Stimulated activated CD4-positive, alpha-beta T cell treated with anti-CD3 and anti-CD28 coated beads, Interleukin-2, amount 100 ng/mL, for 24 hours (primary cell): Measurements from ENCODE around the gene TENM3.
"Not testable (repeated sequence)": the region's sequence is repeated elsewhere in the genome, so short reads cannot be mapped to it uniquely, and the experiment has no call there.

ENCODE experiments used
- DNase-seq, 2 donors: peaks; one replicate each; pipeline ENCODE4 v3.0.0-alpha.2; 2020

The TENM3 gene

DNA sequence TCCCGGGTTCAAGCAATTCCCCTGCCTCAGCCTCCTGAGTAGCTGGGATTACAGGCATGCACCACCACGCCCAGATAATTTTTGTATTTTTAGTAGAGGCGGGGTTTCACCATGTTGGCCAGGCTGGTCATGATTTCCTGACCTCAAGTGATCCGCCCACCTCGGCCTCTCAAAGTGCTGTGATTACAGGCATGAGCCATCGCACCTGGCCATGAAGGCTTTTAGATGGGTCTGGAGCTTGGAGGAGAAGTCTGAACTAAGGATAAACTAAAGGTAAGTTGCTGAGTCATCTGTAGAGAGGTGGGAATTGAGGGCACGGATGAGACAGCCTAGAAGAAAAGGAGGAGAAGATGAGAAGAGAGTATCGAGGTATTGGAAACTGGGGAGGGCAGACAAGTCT, at the start of gene TENM3:
TSS of gene TENM3 (plus strand) at position 199 of the 400 bp plus-strand sequence. CDS start 80,619 bp downstream, outside the sequence.
- not testable (repeated sequence) for DNase-seq

DNA sequence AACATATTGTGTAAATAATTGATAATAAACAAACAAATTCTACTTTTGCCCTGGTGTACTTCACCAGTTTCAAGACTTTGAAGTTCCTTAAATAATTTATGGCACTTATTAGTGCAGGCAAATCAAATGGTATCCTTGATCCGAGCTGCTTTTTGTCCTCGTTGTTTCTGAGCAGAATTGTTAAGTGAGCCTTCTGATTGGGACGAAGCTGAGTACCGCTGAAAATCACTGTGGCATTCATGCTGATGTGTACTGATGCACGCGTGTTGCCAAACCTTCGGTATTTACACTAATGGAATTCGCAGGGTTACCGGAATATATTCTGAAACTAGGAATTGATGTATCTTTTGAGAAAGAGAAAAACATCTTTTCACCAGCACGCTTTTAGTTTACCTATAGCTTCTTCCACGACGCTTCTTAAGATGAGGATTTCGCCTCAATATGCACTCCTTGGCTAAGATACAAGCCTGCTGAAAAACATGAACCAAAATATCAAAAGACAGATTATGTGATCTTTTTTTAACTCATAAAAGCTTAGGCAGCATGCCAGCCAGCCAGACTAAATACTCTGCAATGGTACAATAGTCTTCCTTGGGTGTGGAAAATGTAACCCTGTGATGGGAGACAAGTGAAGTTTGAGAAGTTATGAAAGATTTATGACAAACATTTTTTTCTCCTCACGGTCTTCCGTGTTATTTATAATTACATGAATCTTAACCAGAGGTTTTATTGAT, 48.9 kb upstream of the TENM3 start:
- DNase-seq: no peak

DNA sequence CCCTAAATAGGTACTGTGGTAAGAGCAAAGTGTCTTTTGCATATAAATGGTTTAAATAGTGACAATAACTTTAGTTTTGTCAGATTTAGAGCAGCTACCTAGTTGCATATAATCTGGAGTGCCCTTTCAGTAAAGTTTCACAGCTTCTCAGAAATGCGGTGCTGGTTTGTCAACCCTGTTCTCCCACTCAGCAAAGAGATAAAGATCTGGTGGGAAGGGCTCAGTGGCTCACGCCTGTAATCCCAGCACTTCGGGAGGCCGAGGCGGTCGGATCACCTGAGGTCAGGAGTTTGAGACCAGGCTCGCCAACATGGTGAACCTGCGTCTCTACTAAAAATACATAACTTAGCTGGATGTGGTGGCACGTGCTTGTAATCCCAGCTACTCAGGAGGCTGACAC, 45.6 kb upstream of the TENM3 start:
- no peak for DNase-seq

DNA sequence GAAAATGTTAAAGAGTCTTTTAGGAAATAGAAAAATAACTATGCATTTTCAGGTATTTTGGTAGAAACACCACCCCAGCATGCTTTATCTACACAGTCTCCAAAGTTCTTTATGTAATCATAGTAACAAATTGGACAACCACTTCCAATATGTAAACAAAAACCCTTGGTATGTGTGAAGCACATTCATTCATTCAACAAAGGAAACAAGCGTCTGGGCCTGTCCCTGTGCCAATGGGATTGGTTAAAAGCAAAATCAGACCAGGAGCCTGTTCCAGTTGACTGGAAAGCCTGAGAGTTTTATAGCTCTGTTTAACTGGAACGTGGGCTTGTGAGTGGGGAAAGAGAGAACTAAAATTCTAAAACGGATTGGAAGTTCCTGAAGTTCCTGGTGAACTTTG, 41.3 kb upstream of the TENM3 start:
- no peak for DNase-seq

DNA sequence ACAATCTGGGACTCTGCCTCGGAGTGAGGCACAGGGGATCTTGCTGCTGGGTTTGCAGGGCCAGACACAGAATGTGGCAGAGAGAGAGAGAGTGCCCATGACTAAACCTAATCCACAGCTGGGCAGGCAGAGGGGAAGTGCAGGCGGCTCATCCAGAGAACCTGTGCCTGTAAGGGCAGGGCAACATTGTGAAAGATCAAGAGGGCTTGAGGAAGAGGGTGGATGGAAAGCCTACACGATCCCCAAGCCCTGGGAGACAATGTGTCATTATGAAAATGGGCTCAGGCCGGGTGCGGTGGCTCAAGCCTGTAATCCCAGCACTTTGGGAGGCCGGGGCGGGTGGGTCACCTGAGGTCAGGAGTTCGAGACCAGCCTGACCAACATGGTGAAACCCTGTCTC, 40.6 kb upstream of the TENM3 start:
- DNase-seq: no peak

DNA sequence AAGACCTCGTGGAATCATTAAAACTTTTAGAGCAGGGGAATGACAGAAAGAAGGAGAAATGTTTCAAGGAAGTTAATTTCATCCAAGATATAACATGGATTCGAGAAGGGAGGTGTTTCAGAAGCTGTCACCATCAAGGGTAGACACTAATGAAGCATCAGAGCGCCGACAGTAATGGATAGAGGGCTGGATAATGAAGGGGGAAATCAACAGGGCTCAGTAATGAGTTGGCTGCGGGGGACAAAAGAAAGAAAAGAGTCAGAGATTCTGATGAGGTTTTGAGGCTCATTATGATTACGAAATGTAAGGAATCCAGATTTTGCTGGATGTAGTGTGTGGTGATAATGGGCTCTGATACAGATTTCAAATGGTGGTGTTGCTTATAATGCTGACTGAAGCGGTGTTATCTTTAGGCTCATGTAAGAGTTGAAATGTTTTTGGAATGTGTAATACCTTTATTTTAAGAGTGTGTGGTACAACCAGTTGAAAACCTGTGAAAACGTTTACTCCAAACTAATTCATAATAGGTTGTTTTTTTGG, 39.3 kb upstream of the TENM3 start:
- no peak for DNase-seq

DNA sequence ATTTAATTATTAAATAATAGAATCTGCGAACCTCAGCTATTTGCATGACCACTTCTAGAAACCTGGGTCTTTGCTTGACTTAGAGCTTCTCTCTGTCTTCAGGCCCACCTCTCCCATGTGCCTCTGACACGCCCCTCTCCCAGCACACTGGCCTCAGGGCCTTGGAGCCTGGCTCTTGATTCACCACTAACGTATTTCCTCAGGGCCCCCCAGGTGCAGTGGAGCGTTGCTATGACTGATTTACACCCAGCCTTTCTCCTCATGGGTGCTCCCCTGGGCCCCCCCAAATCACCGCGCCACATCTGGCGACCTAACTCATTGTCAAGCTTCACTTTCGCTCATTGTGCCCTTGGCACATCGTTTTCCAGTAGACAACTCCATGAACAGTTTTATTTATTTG, 37.9 kb upstream of the TENM3 start:
- DNase-seq: no peak

DNA sequence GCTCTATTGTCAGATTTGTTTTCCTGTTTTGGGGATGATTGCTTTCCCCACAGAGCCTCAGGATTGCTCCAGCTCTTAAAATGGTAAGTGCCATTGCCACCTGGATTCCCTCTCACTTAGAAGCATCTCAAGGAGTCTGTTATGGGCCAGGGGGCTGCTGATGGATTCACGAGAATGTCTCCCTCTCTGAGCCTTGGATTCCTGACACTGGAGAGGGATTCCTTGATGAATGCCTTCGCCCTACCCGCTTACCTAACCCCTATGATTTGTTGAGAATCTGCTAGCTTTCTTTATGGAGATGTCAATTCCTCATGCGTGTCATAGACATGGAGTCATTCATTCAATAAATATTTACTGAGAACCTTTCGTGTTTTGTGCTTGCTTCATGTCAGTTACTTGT, 36.9 kb upstream of the TENM3 start:
- no peak for DNase-seq

DNA sequence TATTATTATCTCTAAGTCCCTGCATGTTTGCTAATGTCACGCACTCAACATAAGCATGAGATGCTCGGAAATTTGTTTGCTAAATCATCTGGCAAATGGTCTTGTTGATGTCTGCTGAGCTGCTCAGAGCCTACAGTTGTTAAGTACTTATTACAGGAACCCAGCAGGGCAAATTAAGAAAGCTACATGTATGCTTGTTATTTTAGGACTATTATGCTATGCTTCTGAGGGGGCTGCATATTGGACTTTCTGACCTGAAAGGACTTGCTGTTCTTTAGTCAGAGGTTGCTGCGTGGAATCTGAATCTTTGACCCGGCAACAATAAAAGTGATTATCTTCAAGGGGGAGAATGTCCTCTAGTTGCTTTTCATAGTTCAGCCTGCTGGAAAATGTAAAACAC, 36.3 kb upstream of the TENM3 start:
- DNase-seq: no peak

DNA sequence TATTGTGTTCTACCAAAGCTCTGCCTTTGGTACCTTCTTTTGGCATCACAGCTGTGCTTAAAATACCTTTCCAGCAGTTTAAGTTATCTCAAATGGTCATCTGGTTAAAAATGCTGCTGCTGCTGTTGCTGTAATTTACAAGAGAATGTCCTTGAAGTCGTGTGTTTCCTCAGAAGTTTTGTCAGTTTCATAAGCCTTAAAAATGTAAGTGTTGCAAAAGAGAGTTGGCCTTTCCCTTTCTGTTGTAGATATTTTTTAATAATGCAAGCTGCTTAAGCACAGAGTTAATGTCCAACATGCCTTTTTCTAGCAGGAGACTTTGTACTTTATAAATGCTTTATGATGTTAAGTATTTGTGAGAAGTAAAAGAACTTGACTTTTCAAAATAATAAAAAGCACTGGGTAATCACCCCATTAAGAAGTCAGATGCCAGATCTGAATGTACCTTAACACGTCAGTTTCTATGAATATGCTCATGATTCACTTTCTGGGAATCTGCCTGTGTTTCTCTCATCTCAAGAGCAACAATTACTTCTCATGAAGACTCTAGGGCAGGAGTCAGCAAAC, 35.3 kb upstream of the TENM3 start:
- DNase-seq: no peak

DNA sequence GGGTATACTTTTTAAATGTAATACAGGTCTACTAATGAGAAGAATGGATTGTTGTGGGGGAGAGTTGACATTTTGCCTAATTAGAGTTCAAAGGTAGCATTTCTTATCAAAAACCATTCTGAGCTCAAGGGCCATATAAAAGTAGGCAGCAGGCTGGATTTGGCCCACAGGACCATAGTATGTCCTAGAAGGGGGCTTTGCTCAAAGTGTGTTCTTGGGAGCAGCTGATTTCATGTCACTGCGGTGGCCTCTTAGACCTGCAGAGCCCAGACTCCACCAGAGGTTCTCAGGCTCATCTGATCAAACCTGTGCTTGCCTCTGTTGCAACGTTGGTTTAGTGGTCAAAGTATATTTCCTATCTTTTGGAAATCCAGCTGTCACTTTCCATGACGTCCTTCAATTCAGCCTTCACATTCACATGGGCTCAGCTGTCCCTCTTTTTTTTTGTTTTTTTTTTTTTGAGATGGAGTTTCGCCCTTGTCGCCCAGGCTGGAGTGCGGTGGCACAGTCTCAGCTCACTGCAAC, 34.6 kb upstream of the TENM3 start:
- no peak for DNase-seq

DNA sequence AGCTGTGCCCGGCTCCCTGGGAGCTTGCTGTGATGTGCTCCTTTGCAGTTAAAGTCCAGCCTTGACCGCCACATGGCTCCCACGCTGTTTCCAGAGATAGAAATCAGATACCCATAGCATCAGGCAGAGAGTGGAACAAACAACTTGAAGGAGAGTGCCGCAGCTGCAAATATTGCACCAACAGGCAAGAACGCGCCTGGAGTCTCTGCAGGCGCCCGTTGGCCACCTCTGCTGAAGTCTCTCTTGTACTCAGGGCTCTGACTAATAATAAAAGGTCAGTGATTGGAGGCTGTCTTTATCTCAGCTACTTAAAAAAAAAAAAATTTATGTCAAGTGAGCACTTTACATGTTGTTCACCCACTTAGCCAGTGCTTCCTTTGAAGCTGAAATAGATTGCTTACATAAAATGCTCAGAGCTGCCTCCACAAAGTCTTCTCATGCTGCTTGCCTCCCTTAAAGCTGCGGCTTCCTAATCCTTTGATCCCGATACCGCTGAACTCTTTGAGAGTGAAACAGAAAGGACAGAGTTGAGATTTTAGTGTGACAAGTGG, 30.9 kb upstream of the TENM3 start:
- no peak for DNase-seq

DNA sequence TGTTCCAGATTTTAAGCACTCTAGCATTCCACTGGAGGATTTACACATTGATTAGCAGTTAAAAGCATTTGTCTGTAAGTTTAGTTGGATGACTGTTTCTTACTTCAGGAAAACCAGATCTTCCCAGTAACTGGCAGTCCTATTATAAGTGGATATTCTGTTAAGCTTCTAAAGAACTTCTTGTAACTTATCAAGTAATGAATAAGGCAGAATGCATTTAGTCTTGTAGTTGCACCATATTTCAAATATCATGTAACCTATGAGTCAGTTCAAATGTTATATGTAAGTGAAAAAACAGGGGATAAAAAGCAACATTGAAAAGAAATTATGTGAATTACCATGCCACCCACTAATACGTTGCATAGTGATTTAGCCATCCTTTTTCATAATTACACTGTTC, 30.2 kb upstream of the TENM3 start:
- DNase-seq: no peak

DNA sequence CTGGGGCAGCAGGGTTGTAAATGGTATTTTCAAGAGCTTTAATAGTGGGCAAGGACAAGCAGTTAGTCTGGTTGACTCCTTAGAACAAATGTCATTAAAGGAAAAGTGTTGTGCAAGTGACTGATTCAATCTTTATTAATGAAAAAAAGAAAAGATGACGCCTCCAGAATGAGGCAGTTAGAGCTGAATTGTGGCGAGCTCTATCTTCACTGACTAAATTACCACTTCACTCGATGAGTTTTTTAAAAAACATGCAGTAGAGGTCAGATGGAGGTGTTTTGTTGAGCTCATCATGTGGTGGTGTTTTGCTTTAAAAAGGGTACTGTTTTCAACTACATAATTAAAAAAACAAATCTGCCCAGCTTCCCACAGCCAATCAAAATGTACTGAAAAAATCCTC, 28.1 kb upstream of the TENM3 start:
- no peak for DNase-seq

DNA sequence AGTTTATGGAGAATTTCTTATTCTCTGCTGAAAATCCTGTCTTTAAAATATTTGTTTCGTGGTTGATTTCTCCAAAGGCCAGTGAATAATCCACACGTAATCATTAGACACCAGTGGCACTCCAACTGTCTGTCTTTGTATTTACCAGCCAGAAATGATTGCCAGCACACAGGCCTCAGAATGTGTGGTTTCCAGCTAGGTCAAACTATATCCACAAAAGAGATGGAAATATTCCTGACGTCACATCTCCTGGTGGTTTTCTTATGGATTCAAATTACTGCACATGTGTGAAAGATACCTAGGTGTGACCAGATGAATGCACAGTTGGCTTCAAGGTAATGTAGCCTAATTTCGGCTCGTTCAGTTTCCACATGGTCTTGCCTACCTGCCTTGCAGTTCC, 27.2 kb upstream of the TENM3 start:
- no peak for DNase-seq

DNA sequence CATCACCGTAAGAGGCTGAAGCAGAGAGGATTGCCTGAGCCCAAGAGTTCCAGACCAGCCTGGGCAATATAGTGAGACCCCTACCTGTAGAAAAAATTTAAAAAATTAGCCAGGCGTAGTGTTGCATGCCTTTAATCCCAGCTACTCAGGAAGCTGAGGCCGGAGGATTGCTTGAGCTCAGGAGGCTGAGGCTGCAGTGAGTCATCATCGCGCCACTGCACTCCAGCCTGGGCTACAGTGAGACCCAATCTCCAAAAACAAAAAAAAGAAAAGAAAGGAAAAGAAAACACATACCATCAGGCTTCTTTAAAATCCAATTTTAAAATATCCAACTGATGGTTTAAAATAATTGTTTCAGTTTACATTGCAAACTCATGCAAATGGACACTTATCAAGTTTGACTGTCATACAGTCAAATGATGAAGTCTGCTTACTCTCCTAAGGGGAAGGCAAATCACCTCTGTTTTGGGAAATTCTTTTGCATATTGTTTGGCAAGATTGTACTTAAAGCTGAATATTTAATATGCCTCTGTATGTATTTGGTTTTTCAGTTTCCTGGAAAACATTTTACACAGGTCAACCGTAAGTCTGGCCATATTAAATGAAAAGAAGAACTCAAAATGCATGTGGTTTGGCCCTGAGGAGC, 23.7 kb upstream of the TENM3 start:
- DNase-seq: no peak

DNA sequence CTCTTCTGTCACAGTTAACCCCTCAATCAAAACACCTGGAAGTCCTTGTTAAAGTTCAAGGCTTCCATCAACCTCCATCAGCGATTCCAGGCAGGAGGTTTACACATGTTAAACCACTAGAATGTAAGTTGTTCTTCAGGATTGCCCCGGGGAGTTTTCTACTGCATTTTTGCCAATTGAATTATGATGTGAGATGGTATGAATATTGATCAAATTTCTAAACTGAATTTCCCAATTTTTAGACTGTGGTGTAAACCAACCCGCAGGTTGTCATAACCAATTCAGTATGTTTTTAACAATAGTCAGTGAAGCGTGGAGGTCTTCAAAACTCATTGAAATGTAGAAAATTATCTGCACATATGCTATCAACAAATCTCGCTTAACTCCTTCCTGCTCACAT, 21.2 kb upstream of the TENM3 start:
- DNase-seq: no peak

DNA sequence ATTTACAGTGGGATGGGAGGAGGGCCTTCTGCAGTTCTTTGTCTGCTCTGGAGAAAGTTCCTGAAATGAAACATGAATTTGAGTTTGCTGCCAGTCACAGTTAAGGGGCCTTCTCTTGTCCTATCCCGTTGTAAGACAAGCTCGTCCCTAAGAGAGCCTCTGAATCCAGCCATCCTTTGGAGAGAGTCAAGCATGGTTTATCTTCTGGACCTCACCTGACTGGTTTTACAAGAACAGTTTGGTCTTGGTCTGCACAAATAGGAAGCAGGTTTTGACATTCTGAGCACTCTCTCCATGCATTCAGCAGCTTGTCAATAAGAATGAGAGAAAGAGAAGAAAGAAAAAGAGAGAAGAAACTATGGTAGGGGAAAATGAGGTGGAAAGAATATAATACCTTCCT, 20.4 kb upstream of the TENM3 start:
- no peak for DNase-seq

DNA sequence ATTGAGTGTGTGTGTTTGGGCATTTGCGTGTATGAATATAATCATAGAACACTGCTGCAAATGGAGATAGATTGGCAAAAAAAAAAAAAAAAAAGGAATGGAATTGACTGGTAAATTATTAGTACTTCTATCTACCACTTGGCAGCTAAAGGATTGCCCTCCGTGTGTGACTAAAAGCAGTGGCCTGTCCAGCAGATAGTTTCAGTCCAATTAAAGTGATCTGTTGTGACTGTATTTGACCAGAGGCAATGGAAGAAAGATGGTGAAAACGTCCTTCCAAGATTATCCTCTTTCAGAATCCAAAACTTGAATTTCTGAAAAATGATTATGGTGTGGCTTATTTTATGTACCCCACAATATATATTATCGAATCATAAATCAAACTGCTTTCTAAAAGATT, 19.5 kb upstream of the TENM3 start:
- DNase-seq: no peak

DNA sequence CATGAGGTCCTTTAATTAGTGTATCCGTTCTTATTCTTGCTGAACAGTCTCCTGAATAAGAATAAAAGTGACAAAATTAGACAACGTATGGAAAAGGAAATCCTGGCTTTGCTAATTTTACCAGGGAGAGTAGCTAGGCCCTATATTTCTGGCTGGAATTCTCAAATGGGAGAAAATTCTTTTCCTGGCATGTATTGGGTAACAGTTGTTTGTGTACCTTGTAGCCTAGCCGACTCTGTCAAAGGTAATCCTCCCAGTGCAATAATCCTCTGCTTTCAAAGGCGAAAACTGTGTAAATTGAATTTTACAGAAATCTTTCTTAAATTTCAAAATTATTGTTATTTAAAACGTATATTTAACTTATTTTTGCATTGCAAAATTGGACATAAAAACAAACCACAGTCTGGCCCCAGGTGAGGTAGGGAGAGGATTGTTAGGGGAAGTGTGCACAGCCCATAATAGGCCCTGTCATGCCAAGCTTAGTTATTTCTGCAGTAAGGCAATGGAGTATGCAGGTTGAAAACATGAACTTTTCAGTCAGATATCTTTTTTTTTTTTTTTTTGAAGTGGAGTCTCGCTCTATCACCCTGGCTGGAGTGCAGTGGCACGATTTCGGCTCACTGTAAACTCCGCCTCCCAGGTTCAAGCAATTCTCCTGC, 18.9 kb upstream of the TENM3 start:
- DNase-seq: no peak

DNA sequence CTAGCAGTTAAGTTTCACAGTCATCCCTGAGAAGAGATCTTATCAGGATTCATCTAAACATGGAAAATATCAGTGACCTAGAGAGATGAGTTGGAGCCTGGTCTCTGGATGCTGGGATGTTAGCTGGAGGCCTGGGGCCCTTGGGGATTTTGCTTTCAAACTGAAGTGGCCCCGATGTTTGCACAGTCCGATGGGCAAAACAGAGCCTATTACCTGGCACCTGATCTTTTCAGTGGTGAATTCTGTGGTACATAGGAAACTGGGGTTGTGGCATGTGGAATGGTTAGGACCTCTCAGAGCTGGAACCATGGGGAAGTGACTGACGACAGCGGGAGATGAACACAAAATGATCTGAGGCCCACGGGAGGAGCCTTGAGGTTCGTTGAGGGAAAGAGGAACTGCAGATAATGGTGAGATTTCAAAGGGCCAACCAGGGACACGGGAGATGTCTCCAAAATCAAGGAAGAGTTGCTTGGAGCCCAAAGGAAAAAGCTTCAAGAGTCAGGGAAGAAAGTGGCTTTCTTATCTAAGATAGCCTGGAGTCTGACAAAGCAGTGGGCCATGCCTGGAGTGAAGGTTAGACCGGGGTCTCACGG, 17.8 kb upstream of the TENM3 start:
- DNase-seq: no peak

DNA sequence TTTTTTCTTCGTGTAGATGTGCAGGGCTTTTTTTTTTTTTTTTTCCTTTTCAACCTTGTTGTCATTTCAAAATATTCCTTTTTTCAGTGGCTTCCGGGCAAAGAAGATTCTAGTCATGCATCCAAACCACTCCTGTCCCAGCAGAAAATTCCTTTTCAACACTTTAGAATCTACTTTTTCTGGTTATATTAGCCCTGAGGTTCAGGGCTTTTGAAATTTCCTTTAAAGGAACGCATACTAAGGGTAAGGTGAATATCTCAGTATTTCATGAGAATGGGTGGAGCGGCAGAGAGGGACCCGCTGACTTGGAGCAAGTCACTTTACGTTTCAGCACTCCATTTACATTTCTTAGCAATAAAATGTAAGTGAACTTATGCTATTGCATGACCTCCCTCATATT, 15.6 kb upstream of the TENM3 start:
- DNase-seq: no peak
